Left lung (tissue), 10 donors: Measurements from ENCODE around the gene HMGA1. TPM values are rescaled to one million over a fixed set of nuclear protein-coding genes. Genes with fewer than 3 reads are reported as not detected.
"Not testable (repeated sequence)": the region's sequence is repeated elsewhere in the genome, so short reads cannot be mapped to it uniquely, and the experiment has no call there.

Experiments used
- ATAC-seq: fragments of 200-7000 bp; cut with Tn5 transposase; one replicate; pipeline ENCODE4 v1.9.1; 2020; ENCODE audit warnings: moderate library complexity
- DNase-seq, 4 donors: peaks; one replicate each; pipeline ENCODE4 v3.0.0-alpha.2; 2013 to 2020
- H3K27ac ChIP-seq, 2 donors: fragments of 200-600 bp; sonication (generic) in 1 of 2; one replicate each; pipeline versions ENCODE4 v1.5.0 to v1.8.0; 2020 to 2021
- H3K27me3 ChIP-seq, 2 donors: fragments of 200-600 bp; sonication (generic) in 1 of 2; one replicate each; pipeline versions ENCODE4 v1.5.0 to v1.8.0; 2020 to 2021
- H3K36me3 ChIP-seq, 2 donors: fragments of 200-600 bp; sonication (generic) in 1 of 2; one replicate each; pipeline versions ENCODE4 v1.5.0 to v1.8.0; 2020 to 2021
- H3K4me1 ChIP-seq, 2 donors: fragments of 200-600 bp; one replicate each; pipeline ENCODE4 v1.8.0; 2021
- H3K4me3 ChIP-seq, 2 donors: fragments of 200-600 bp; sonication (generic) in 1 of 2; one replicate each; pipeline versions ENCODE4 v1.5.0 to v1.8.0; 2020 to 2021; ENCODE audit warnings: mild to moderate bottlenecking in 1 of 2
- H3K9me3 ChIP-seq, 2 donors: fragments of 200-600 bp; sonication (generic) in 1 of 2; one replicate each; pipeline versions ENCODE4 v1.5.0 to v1.8.0; 2020 to 2021
- intact Hi-C, 2 donors: fragments of 100-400 bp; cut with DNase I; formaldehyde crosslinking; loops; one replicate each; pipeline versions ENCODE4 v1.11.2 to v1.14.2; 2022
- polyA plus RNA-seq, 6 donors: library from polyadenylated mRNA; unstranded; fragments of 120-200 nt; gene quantifications; one replicate each; pipeline ENCODE4 v1.2.1, GENCODE V29; 2013; ENCODE audit not compliant: insufficient read length in 6 of 6
- total RNA-seq, 2 donors: library from RNA; stranded (reverse); fragmentation: NEBNext Ultra II Directional; extraction: Animal tissue kit (Norgen Biotek cat#: 25700); gene quantifications; one replicate each; pipeline ENCODE4 v1.2.1, GENCODE V29; 2021
- TF ChIP-seq, protein P1 (sequence below), 2 donors: fragments of 200-600 bp; sonication (generic) in 1 of 2; IDR thresholded peaks; one replicate each; pipeline versions ENCODE4 v1.5.0 to v1.8.0; 2021; ENCODE audit warnings: antibody characterized with exemption in 2 of 2
- donor health status: DM: no; HTN: yes; CAD: no.
- donor health status: DM: no; HTN: no; CAD: no.

HMGA1 gene
- total and polyA plus RNA-seq, 8 donors = 75.1 to 197 (median 155) TPM

DNA sequence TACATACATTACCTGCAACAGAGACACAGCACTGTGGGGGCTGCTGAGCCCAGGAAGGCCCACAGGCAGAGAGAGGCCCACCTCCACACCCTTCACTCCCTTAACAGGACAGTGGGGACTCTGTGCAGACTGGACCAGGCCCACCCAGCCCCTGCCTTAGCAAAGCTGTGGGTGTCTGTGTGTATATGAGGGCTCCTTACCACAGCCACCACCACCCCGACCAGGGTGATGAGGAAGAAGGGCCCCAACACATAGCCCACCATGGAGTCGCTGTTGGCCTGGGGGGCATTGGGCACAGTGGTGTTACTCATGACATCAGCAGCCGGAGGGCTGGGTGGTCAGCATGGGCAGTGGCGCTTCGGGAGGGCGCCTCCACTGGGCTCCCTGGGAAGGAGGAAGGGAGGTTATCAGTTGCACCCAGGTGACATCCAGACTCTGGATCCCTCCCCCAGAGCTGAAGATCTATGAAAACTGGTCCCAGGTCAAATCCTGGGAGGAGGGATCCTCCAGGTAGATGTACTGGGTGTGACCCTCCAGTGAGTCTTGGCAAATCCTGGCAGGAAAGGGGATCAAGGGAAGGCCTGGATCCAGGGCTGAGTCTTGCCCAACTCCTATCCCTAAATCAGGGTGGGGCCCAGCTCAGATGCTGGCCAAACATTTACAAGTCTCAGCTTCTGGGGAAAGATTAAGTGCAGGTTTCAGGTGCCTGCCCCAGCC lies 11.0 kb downstream of the HMGA1 start:
- ATAC-seq (no peak), DNase-seq (peak in 1 of 4 donors; percentile 71)
- H3K27ac ChIP-seq = peak overlapping the region; percentile 86 to 95
- H3K27me3 ChIP-seq = no peaks in the 10 kb centered on the region
- H3K36me3 ChIP-seq = peaks cover 0 to 28% of the 10 kb centered on the region in 2 donors
- intact Hi-C loops = loop anchor here in 1 of 2 donors (5.0 kb wide), 1 partner anchor 170 kb away; no protein-coding TSS in a partner anchor
- peaks cover 9 to 53% of the 10 kb centered on the region in 2 donors for H3K4me1 ChIP-seq
- no peaks in the 10 kb centered on the region for H3K9me3 ChIP-seq
- H3K4me3 ChIP-seq = peak overlapping the region in 1 of 2 donors; percentile 83
- TF ChIP-seq, protein P1, sequence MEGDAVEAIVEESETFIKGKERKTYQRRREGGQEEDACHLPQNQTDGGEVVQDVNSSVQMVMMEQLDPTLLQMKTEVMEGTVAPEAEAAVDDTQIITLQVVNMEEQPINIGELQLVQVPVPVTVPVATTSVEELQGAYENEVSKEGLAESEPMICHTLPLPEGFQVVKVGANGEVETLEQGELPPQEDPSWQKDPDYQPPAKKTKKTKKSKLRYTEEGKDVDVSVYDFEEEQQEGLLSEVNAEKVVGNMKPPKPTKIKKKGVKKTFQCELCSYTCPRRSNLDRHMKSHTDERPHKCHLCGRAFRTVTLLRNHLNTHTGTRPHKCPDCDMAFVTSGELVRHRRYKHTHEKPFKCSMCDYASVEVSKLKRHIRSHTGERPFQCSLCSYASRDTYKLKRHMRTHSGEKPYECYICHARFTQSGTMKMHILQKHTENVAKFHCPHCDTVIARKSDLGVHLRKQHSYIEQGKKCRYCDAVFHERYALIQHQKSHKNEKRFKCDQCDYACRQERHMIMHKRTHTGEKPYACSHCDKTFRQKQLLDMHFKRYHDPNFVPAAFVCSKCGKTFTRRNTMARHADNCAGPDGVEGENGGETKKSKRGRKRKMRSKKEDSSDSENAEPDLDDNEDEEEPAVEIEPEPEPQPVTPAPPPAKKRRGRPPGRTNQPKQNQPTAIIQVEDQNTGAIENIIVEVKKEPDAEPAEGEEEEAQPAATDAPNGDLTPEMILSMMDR (IDR thresholded peaks at IDR 0.05) = no peak

DNA sequence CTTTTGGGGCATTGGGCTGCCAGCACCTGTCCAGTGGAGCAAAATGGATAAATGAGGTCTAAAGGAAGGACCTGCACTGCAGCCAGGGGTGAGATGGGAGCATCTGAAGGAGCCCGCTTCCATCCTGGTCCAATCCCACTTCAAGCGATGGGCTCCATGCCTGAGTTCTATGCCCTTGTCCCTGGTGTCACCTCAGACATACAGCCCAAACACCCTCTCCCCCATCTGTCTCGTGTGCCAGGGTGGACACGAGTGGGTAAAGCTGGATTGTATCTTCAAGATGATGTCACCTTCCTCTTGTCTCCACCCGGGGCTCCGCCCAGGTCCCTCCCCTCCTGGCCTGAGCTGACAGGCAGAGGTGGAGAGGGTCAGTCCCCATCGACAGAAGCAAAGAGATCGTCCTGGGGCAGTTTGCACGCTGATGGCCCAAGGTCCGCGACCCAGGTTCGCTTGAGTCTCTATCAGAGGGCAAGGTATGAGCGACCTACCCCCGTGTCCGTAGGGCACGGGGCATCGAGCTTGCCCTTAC lies 11.6 kb downstream of the HMGA1 start:
- intact Hi-C loops = loop anchor here in 1 of 2 donors (5.0 kb wide), 1 partner anchor 169 kb away; no protein-coding TSS in a partner anchor
- ATAC-seq = peak; percentile 56

GRCh38 chr6:34248727-34249468 lies 12.2 kb downstream of the HMGA1 start, which contains the start of gene SMIM29:
TSS of gene SMIM29 (minus strand) at chr6:34249006. CDS start at chr6:34247791, 1,215 bp downstream.
- ATAC-seq = peak; percentile 96
- intact Hi-C loops = loop anchor here in 1 of 2 donors (5.0 kb wide), 1 partner anchor 168 kb away; no protein-coding TSS in a partner anchor

More for the DNA sequence above, 11.6 kb downstream of the HMGA1 start:
- H3K36me3 ChIP-seq = peaks cover 0 to 23% of the 10 kb centered on the region in 2 donors
- peak in 3 of 4 donors; percentile 45 to 94 (median 80) for DNase-seq
- peak overlapping the region; percentile 83 to 91 for H3K4me3 ChIP-seq
- peak overlapping the region; percentile 86 to 95 for H3K27ac ChIP-seq
- TF ChIP-seq, protein P1 (IDR thresholded peaks at IDR 0.05) = no peak
- H3K4me1 ChIP-seq = peaks cover 9 to 47% of the 10 kb centered on the region in 2 donors
- H3K9me3 ChIP-seq = no peaks in the 10 kb centered on the region
- no peaks in the 10 kb centered on the region for H3K27me3 ChIP-seq

DNA sequence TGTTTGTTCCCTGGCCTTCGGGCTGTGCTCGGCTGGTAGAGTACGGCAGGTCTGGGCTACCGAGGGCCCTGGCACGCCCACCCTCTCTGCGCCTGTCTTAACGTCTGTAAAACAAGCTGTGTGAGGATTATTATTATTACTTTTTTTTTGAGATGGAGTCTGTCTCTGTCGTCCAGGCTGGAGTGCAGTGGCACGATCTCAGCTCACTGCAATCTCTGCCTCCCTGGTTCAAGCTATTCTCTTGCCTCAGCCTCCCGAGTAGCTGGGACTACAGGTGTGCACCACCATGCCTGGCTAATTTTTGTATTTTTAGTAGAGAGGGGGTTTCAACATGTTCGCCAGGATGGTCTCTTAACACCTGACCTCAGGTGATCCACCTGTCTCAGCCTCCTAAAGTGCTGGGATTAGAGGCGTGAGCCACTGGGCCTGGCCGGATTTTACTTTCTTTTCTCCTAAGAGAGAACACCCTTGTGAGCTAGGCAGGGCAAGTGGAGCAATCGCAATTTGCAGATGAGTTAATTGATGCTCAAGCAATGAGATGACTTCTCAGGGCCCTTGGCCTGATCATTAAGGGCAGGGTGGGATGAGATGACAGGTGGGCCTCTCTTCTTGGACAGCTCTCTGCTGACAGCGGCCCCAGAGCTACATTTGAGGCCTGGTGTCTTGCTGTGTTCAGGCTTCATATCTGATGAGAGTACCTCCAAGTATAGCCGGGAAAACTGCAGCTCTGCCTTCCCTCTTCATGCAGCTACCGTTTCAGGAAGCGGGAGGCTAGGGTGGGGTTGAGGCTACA lies 13.0 kb downstream of the HMGA1 start:
- peak; percentile 46 for ATAC-seq
- TF ChIP-seq, protein P1 (IDR thresholded peaks at IDR 0.05) = no peak
- intact Hi-C loops = loop anchor here in 1 of 2 donors (5.0 kb wide), 1 partner anchor 168 kb away; no protein-coding TSS in a partner anchor

More at GRCh38 chr6:34248727-34249468, 12.2 kb downstream of the HMGA1 start, which contains the start of gene SMIM29:
- H3K4me3 ChIP-seq = peak within 1 kb of the TSS; percentile 83 to 91
- H3K4me1 ChIP-seq = peaks cover 8 to 40% of the 10 kb centered on the region in 2 donors
- no peaks in the 10 kb centered on the region for H3K9me3 ChIP-seq
- no peaks in the 10 kb centered on the region for H3K27me3 ChIP-seq
- TF ChIP-seq, protein P1 (IDR thresholded peaks at IDR 0.05) = peak; percentile 94 to 98
- H3K27ac ChIP-seq = peak within 1 kb of the TSS; percentile 86 to 95
- H3K36me3 ChIP-seq = peaks cover 0 to 17% of the 10 kb centered on the region in 2 donors
- DNase-seq = peak; percentile 94 to 100 (median 98)

GRCh38 chr6:34252395-34252794 lies 15.7 kb downstream of the HMGA1 start:
- H3K36me3 ChIP-seq, H3K27ac ChIP-seq, ATAC-seq, H3K4me3 ChIP-seq, DNase-seq, H3K27me3 ChIP-seq, H3K9me3 ChIP-seq, intact Hi-C loops: not testable (repeated sequence)
- H3K4me1 ChIP-seq = peaks cover 0 to 21% of the 10 kb centered on the region in 2 donors

More for the DNA sequence above, 13.0 kb downstream of the HMGA1 start:
- Histone ChIP-seq H3K36me3 (peaks cover 0 to 17% of the 10 kb centered on the region in 2 donors), H3K4me1 (peaks cover under 1 to 33% of the 10 kb centered on the region in 2 donors), H3K4me3 (peak overlapping the region; percentile 83 to 91), H3K9me3 (no peaks in the 10 kb centered on the region), H3K27ac (peak overlapping the region; percentile 86 to 95), H3K27me3 (no peaks in the 10 kb centered on the region)
- DNase-seq = no peak
